A673 (cell line): ENCODE data around the gene ETFRF1. TPM values are rescaled to one million over a fixed set of nuclear protein-coding genes. Genes with fewer than 3 reads are reported as not detected.

ENCODE experiments used
- BruUV-seq: library from RNA; stranded (reverse); fragments of 400-500 nt; replicated peaks from 2 replicates; lab custom pipeline; 2021; lab: Mats Ljungman, UMichigan
- CTCF ChIA-PET: fragments of 300-600 bp; sonication (Branson Sonifier 250); formaldehyde crosslinking; loops from one replicate; lab custom pipeline; 2022; ENCODE audit warnings: antibody characterized with exemption; lab: Charles Lee
- POLR2A ChIA-PET: fragments of 300-600 bp; sonication (Branson Sonifier 250); formaldehyde crosslinking; loops from one replicate; lab custom pipeline; 2022; ENCODE audit warnings: antibody characterized with exemption; ENCODE audit not compliant: low non-redundant PET; lab: Charles Lee
- DNase-seq: peaks from one replicate; pipeline ENCODE4 v3.0.0-alpha.2; 2015; ENCODE audit warnings: low spot score
- H3K27ac ChIP-seq: fragments of 200-600 bp; sonication (generic); 2 replicates; pipeline ENCODE4 v1.5.1; 2016; ENCODE audit warnings: mixed run types, low read depth, mild to moderate bottlenecking, mixed read lengths, antibody characterized with exemption, low read length; ENCODE audit not compliant: poor library complexity, severe bottlenecking
- H3K27me3 ChIP-seq: fragments of 200-600 bp; sonication (generic); replicated peaks from 2 replicates; pipeline ENCODE4 v1.6.1; 2017; ENCODE audit warnings: mixed run types, low read depth, mild to moderate bottlenecking, mixed read lengths, antibody characterized with exemption, low read length; ENCODE audit not compliant: insufficient read depth, poor library complexity
- H3K36me3 ChIP-seq: fragments of 200-600 bp; sonication (generic); 2 replicates; pipeline ENCODE4 v1.6.1; 2016; ENCODE audit warnings: mixed run types, mild to moderate bottlenecking, mixed read lengths, antibody characterized with exemption, low read length; ENCODE audit not compliant: insufficient read depth, poor library complexity, severe bottlenecking
- H3K4me1 ChIP-seq: fragments of 200-600 bp; sonication (generic); 2 replicates; pipeline ENCODE4 v1.6.1; 2017; ENCODE audit warnings: mixed run types, mild to moderate bottlenecking, mixed read lengths, antibody characterized with exemption, low read length; ENCODE audit not compliant: insufficient read depth, poor library complexity, severe bottlenecking
- H3K4me3 ChIP-seq: fragments of 200-600 bp; sonication (generic); 2 replicates; pipeline ENCODE4 v1.5.1; 2016; ENCODE audit warnings: low read depth, mixed run types, mild to moderate bottlenecking, mixed read lengths, low read length; ENCODE audit not compliant: poor library complexity, severe bottlenecking
- H3K9me3 ChIP-seq: fragments of 200-600 bp; sonication (generic); 2 replicates; pipeline ENCODE4 v1.6.1; 2016; ENCODE audit warnings: mixed run types, low read depth, mild to moderate bottlenecking, mixed read lengths, antibody characterized with exemption, low read length; ENCODE audit not compliant: poor library complexity, severe bottlenecking
- CTCF ChIP-seq: fragments of 300-800, 200-600 bp; sonication (generic); conservative IDR thresholded peaks from 2 replicates; pipeline ENCODE4 v1.5.1; 2017; ENCODE audit warnings: low read depth, mild to moderate bottlenecking, antibody characterized with exemption, low read length, moderate library complexity, mixed read lengths
- EZH2 ChIP-seq: fragments of 200-600 bp; sonication (generic); IDR thresholded peaks from 2 replicates; pipeline ENCODE4 v1.6.1; 2017; ENCODE audit warnings: borderline replicate concordance, low read depth, mild to moderate bottlenecking, mixed read lengths, antibody characterized with exemption, low read length; ENCODE audit not compliant: poor library complexity, severe bottlenecking
- intact Hi-C: fragments of 100-400 bp; cut with micrococcal nuclease; formaldehyde crosslinking; loops from one replicate; pipeline ENCODE4 v1.10.0; 2022; ENCODE audit not compliant: unreplicated experiment
- total RNA-seq: library from RNA; stranded (reverse); gene quantifications from 2 replicates; pipeline ENCODE4 v1.2.3, GENCODE V29; 2021

The ETFRF1 gene
- total RNA-seq, 1 experiment from 2014 or later = 12.9 TPM

- no TSS peak for BruUV-seq
- CTCF ChIA-PET = no interaction called here
- intact Hi-C loops = no loop called here
Observed at GRCh38 chr12:25250744-25251730, 56.0 kb downstream of the ETFRF1 start, which contains the start of gene KRAS. Gene KRAS (minus strand): TSS chr12:25250929.

GRCh38 chr12:25251769-25252168 lies 56.7 kb downstream of the ETFRF1 start:
- Histone ChIP-seq H3K27ac (no peak overlapping the region), H3K9me3 (no peaks in the 10 kb centered on the region), H3K36me3 (no peaks in the 10 kb centered on the region), H3K4me1 (peaks cover 4% of the 10 kb centered on the region), H3K27me3 (no peaks in the 10 kb centered on the region), H3K4me3 (peak overlapping the region; percentile 90)
- no peak for TF ChIP-seq CTCF
- no peak for TF ChIP-seq EZH2
- no TSS peak for BruUV-seq
- no peak for DNase-seq
- ChIA-PET POLR2A (no interaction called here), CTCF (no interaction called here)
- intact Hi-C loops = no loop called here

More at GRCh38 chr12:25250744-25251730, 56.0 kb downstream of the ETFRF1 start, which contains the start of gene KRAS:
- Histone ChIP-seq H3K27me3 (no peaks in the 10 kb centered on the region), H3K27ac (peak within 1 kb of the TSS; percentile 81), H3K4me1 (peaks cover 4% of the 10 kb centered on the region), H3K9me3 (no peaks in the 10 kb centered on the region), H3K4me3 (peak within 1 kb of the TSS; percentile 90), H3K36me3 (no peaks in the 10 kb centered on the region)
- DNase-seq = peak; percentile 97
- POLR2A ChIA-PET = interaction anchor here (0.7 kb wide), 2 partner anchors 44 to 305 kb away, joined by 6 to 13 read pairs; no protein-coding TSS in a partner anchor
- TF ChIP-seq CTCF (no peak), EZH2 (no peak)

GRCh38 chr12:25252946-25253345 lies 57.9 kb downstream of the ETFRF1 start:
- no peak for TF ChIP-seq CTCF
- TF ChIP-seq EZH2 = no peak
- CTCF ChIA-PET = no interaction called here
- Histone ChIP-seq H3K9me3 (no peaks in the 10 kb centered on the region), H3K27ac (no peak overlapping the region), H3K4me3 (no peak overlapping the region), H3K36me3 (no peaks in the 10 kb centered on the region), H3K27me3 (no peaks in the 10 kb centered on the region), H3K4me1 (peaks cover 4% of the 10 kb centered on the region)
- POLR2A ChIA-PET = no interaction called here
- intact Hi-C loops = no loop called here
- DNase-seq = no peak
- no TSS peak for BruUV-seq
